GM12892 (cell line): ENCODE data around the gene SLC17A9.

Experiments
- DNase-seq: peaks from one replicate; pipeline ENCODE4 v3.0.0; 2011; ENCODE audit not compliant: insufficient read length
- FAIRE-seq: peaks from 2 replicates; lab custom pipeline; 2011; peaks lifted over from hg19 to GRCh38; lab: Jason Lieb, UNC
- POLR2A ChIP-seq: IDR thresholded peaks from 2 replicates; pipeline ENCODE4 v1.6.1; 2011; ENCODE audit warnings: low read depth, low read length, control low read depth
- POLR2AphosphoS5 ChIP-seq: IDR thresholded peaks from 2 replicates; pipeline ENCODE4 v1.6.1; 2011; ENCODE audit warnings: low read depth, low read length, control low read depth
- TAF1 ChIP-seq: IDR thresholded peaks from 2 replicates; pipeline ENCODE4 v1.6.1; 2011; ENCODE audit warnings: low read depth, mild to moderate bottlenecking, control low read depth, low read length, borderline replicate concordance

Gene SLC17A9

GRCh38 chr20:62945771-62946339, 6.7 kb upstream of the SLC17A9 start:
- FAIRE-seq (no peak), DNase-seq (no peak)
- TF ChIP-seq TAF1 (no peak), POLR2A (0 out of 2 replicates have a peak, but pooled peaks have one; percentile 18), POLR2AphosphoS5 (no peak)

- FAIRE-seq (no peak), DNase-seq (no peak)
- TF ChIP-seq TAF1 (no peak), POLR2AphosphoS5 (no peak), POLR2A (no peak; the same call in 1 of the 2 replicates)
These were observed 5.6 kb upstream of the SLC17A9 start for GRCh38 chr20:62946918-62947317.

GRCh38 chr20:62947532-62948300, 4.8 kb upstream of the SLC17A9 start:
- no peak for FAIRE-seq
- no peak for TF ChIP-seq POLR2A
- 0 out of 2 replicates have a peak, but pooled peaks have one; percentile 17 for TF ChIP-seq POLR2AphosphoS5
- no peak for DNase-seq

GRCh38 chr20:62949153-62949821, 3.2 kb upstream of the SLC17A9 start:
- no peak for TF ChIP-seq POLR2AphosphoS5
- TF ChIP-seq TAF1 = no peak
- TF ChIP-seq POLR2A = no peak; the same call in 1 of the 2 replicates
- no peak for FAIRE-seq
- DNase-seq = no peak

- FAIRE-seq = no peak
- no peak; the same call in 1 of the 2 replicates for TF ChIP-seq POLR2A
- no peak for TF ChIP-seq TAF1
- TF ChIP-seq POLR2AphosphoS5 = no peak
- no peak for DNase-seq
These were observed 2.5 kb upstream of the SLC17A9 start for GRCh38 chr20:62949962-62950361.

GRCh38 chr20:62950741-62951140, 1.8 kb upstream of the SLC17A9 start:
- no peak for FAIRE-seq
- DNase-seq = no peak
- TF ChIP-seq TAF1 (no peak), POLR2A (no peak), POLR2AphosphoS5 (no peak)

GRCh38 chr20:62951143-62951895, 1.2 kb upstream of the SLC17A9 start:
- no peak for FAIRE-seq
- TF ChIP-seq POLR2A (no peak), TAF1 (no peak), POLR2AphosphoS5 (no peak)
- DNase-seq = no peak

- DNase-seq = no peak
- TF ChIP-seq POLR2A = no peak
- no peak for TF ChIP-seq POLR2AphosphoS5
- no peak for TF ChIP-seq TAF1
- no peak for FAIRE-seq
These were observed 575 bp upstream of the SLC17A9 start for GRCh38 chr20:62951896-62952372.

- TF ChIP-seq POLR2A = no peak
- DNase-seq (no peak), FAIRE-seq (peak; percentile 17)
These were observed 694 bp downstream of the SLC17A9 start for GRCh38 chr20:62952968-62953838.

- TF ChIP-seq POLR2A (no peak; the same call in 1 of the 2 replicates), TAF1 (no peak), POLR2AphosphoS5 (peak; percentile 37; the same call in 1 of the 2 replicates)
- FAIRE-seq (peak; percentile 88), DNase-seq (peak; percentile 91)
These were observed 1.6 kb downstream of the SLC17A9 start for GRCh38 chr20:62953839-62954703.
